ENCODE measurements around the gene LIME1.
A peak's percentile ranks its signal among the peaks of the same experiment; 100 is the strongest.

Gene LIME1

GRCh38 chr20:63737945-63738686 lies 1.7 kb downstream of the LIME1 start:
- H3K4me3 ChIP-seq (ENCODE audit: low read depth, low read length) = no peak overlapping the region

- no peak overlapping the region for H3K4me3 ChIP-seq (ENCODE audit: low read depth, low read length)
These were observed 2.2 kb downstream of the LIME1 start for GRCh38 chr20:63738687-63739129.

GRCh38 chr20:63739130-63740069 lies 2.9 kb downstream of the LIME1 start, which contains the start of gene SLC2A4RG:
Gene SLC2A4RG (plus strand): TSS chr20:63739776. CDS start chr20:63739913, 137 bp downstream.
- H3K4me3 ChIP-seq (ENCODE audit: low read depth, low read length) = peak within 1 kb of the TSS; percentile 63

- peak overlapping the region; percentile 63 for H3K4me3 ChIP-seq (ENCODE audit: low read depth, low read length)
These were observed 3.7 kb downstream of the LIME1 start for GRCh38 chr20:63740070-63740626.

GRCh38 chr20:63740627-63741353 lies 4.3 kb downstream of the LIME1 start:
- peak overlapping the region; percentile 63 for H3K4me3 ChIP-seq (ENCODE audit: low read depth, low read length)

DNA sequence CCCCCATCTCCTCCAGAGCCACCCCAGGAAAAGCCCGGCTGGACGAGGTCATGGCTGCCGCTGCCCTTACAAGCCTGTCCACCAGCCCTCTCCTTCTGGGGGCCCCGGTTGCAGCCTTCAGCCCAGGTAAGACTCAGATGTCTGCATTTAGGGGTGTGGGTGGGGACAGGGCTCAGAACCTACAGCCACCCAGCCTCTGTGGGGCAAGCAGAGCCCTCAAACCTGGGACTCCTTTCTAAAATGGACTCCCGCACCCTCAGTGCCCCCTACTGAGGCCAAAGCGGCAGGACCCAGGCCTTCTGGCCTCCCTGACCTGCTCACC lies 4.9 kb downstream of the LIME1 start:
- H3K4me3 ChIP-seq (ENCODE audit: low read depth, low read length) = no peak overlapping the region

DNA sequence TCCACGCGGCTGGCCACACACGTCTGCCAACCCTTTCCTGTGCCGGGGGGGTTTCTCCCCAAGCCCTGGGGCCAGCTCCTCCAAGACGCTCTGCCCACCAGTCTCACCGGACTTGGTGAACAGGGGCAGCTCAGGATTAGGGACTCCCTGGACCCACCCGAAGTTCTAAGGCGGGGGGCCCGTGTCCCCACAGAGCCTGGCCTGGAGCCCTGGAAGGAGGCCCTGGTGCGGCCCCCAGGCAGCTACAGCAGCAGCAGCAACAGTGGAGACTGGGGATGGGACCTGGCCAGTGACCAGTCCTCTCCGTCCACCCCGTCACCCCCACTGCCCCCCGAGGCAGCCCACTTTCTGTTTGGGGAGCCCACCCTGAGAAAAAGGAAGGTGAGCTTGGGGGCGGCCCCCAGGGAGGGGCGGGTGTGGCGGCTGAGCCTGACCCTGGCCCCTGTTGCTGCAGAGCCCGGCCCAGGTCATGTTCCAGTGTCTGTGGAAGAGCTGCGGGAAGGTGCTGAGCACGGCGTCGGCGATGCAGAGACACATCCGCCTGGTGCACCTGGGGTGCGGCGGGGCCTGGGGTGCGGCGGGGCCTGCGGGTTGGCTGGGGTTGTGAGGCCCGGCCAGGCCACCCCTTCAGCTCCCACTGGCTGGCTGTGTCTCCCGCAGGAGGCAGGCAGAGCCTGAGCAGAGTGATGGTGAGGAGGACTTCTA lies 5.4 kb downstream of the LIME1 start:
- H3K4me3 ChIP-seq (ENCODE audit: low read depth, low read length) = no peak overlapping the region

DNA sequence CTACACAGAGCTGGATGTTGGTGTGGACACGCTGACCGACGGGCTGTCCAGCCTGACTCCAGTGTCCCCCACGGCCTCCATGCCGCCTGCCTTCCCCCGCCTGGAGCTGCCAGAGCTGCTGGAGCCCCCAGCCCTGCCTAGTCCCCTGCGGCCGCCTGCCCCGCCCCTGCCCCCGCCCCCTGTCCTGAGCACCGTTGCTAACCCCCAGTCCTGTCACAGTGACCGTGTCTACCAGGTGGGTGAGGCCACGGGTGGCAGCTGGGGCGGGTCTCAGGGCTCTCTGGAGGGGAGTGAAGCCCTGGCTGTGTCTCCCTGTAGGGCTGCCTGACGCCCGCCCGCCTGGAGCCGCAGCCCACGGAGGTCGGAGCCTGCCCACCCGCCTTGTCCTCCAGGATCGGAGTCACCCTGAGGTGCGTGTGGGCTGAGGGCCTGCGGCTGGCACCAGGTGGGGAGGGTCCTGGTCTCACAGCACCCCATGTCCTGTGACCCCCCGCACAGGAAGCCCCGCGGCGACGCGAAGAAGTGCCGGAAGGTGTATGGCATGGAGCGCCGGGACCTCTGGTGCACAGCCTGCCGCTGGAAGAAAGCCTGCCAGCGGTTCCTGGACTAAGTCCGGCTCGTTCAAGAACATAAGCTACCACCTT lies 6.0 kb downstream of the LIME1 start:
- H3K4me3 ChIP-seq (ENCODE audit: low read depth, low read length) = no peak overlapping the region

DNA sequence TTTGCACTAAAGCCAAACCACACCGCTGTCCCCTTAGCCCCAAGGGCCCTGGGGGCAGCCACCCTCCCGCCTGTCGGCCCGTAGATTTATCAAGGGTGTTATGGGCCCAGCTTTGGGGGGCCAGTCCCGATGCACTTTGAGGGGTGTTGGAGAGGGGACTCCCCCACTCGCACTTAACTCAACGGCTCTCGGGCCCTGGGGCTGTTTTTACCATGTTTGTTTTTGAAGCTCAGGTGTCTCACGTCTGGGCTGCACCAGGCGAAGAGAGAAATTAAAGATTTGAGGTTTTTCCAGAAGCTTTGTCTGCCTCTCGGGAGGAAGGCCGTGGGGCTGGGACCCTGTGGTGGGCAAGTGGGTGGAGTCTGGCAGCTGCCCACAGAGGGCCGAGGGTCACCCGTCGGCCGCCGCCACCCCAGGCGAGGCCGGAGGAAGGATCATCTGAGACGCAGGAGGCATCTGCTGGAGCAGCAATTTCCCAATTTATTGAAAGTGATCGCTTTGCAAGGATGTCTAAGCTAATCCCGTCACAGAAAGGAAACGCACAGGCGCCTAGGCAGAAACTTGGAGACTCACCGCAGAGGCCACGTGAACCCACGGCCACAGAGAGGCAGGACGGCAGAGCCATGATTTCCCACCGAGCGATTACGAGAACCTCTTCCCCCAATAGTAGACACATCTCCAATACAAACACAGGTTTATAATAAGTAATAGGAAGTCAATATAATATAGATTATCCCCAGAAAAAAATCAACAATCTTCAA lies 6.9 kb downstream of the LIME1 start:
- H3K4me3 ChIP-seq (ENCODE audit: low read depth, low read length) = no peak overlapping the region

- no peak overlapping the region for H3K4me3 ChIP-seq (ENCODE audit: low read depth, low read length)
These were observed 7.7 kb downstream of the LIME1 start for GRCh38 chr20:63744158-63744557.

GRCh38 chr20:63744574-63745423 lies 8.3 kb downstream of the LIME1 start:
- no peak overlapping the region for H3K4me3 ChIP-seq (ENCODE audit: low read depth, low read length)

GRCh38 chr20:63745424-63745805 lies 9.0 kb downstream of the LIME1 start:
- H3K4me3 ChIP-seq (ENCODE audit: low read depth, low read length) = no peak overlapping the region

DNA sequence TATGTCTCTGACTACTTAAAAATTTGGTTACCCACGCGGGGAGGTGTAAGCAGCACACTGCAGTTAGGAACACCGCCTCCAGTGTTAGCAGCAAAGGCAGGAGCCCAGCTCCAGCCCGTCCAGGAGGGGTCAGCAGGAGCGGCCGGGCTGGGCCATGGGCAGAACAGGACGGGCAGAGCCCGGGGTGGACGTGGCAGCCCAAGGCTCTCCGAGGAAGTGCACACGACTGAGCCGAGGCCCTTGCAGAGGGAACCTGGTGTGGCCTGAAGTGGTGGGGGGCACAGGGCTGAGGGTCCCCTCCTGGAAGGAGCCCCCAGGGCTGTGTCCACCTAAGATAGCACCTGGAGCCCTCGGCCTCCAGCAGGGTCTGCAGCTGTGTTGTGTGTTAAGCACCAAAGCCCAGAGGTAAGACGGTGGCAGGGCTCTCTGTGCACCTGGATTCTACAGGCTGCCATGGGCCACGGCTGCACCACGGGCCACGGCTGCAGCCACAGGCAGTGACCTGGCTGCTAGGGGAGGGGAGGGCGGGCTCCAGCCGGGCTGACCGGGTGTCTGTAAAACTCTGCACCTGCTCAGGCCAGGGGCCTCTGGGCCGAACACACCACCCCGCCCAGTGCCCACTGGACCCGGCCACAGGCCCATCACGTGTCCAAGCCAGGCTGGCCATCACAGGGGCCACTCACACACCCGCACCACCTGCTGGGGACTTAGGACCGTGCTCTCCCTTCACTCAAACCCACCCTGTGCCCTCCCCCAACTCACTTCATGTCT lies 9.7 kb downstream of the LIME1 start:
- H3K4me3 ChIP-seq (ENCODE audit: low read depth, low read length) = no peak overlapping the region

- no peak overlapping the region for H3K4me3 ChIP-seq (ENCODE audit: low read depth, low read length)
These were observed 10.4 kb downstream of the LIME1 start for GRCh38 chr20:63746751-63747315.

- H3K4me3 ChIP-seq (ENCODE audit: low read depth, low read length) = no peak overlapping the region
These were observed 11.2 kb downstream of the LIME1 start for GRCh38 chr20:63747622-63748069.

- H3K4me3 ChIP-seq (ENCODE audit: low read depth, low read length) = no peak overlapping the region
These were observed 11.8 kb downstream of the LIME1 start for GRCh38 chr20:63748070-63748933.
